NT2/D1 (cell line): ENCODE measurements around the gene ANKUB1.

Source experiments
- YY1 ChIP-seq: IDR thresholded peaks from 2 replicates; pipeline ENCODE4 v1.6.1; 2011; ENCODE audit not compliant: insufficient read length, insufficient read depth
- ZNF274 ChIP-seq: IDR thresholded peaks from 2 replicates; pipeline ENCODE4 v1.6.1; 2011; ENCODE audit warnings: mild to moderate bottlenecking, low read depth, low read length

DNA sequence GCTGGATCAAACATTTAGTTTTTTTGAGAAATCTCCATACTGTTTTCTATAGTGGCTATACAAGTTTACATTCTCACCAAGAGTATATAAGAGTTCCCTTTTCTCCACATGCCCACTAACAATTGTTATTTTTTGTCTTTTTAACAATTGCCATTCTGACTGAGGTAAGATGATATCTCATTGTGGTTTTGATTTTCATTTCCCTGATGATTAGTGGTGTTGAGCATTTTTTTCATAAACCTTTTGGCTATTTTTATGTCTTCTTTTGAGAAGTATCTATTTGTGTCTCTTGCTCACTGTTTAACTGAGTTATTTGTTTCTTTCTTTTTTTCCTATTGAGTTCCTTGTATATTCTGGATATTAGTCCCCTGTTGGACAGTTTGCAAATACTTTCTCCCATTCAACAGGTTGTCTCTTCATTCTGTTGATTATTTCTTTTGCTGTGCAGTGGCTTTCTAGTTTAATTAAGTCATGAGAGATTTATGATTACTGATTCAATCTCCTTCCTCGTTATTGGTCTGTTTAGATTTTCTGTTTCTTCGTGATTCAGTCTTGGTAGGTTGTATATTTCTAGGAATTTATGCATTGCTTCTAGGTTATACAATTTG lies 13.9 kb upstream of the ANKUB1 start:
- TF ChIP-seq YY1 = no peak
- no peak for TF ChIP-seq ZNF274
